ENCODE data around the gene RPS3. TPM values are rescaled to one million over a fixed set of nuclear protein-coding genes. Genes with fewer than 3 reads are reported as not detected.

Gene RPS3
- total and polyA plus RNA-seq, 9 of the 15 experiments (the other 6 are each of a cell fraction or from before 2014, with no cell fraction given), result 2,700 to 5,771 (median 3,679) TPM

GRCh38 chr11:75399344-75400145, at the start of gene RPS3 (continued):
- TF ChIP-seq, protein P1, sequence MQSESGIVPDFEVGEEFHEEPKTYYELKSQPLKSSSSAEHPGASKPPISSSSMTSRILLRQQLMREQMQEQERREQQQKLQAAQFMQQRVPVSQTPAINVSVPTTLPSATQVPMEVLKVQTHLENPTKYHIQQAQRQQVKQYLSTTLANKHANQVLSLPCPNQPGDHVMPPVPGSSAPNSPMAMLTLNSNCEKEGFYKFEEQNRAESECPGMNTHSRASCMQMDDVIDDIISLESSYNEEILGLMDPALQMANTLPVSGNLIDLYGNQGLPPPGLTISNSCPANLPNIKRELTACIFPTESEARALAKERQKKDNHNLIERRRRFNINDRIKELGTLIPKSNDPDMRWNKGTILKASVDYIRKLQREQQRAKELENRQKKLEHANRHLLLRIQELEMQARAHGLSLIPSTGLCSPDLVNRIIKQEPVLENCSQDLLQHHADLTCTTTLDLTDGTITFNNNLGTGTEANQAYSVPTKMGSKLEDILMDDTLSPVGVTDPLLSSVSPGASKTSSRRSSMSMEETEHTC (IDR thresholded peaks at IDR 0.05), result no peak
- TF ChIP-seq ZNF77 (CRISPR knock-in tag; IDR thresholded peaks at IDR 0.05) (no peak), CHCHD3 (CRISPR knock-in tag; IDR thresholded peaks at IDR 0.05) (no peak), KLF13 (tag; IDR thresholded peaks at IDR 0.05; ENCODE audit: borderline replicate concordance, low read depth) (0 out of 2 replicates have a peak, but pooled peaks have one; percentile 57), RBM22 (IDR thresholded peaks at IDR 0.05; ENCODE audit: low read depth, low read length, poor library complexity, severe bottlenecking) (peak; percentile 96), RERE (CRISPR knock-in tag; IDR thresholded peaks at IDR 0.05; ENCODE audit: borderline replicate concordance) (no peak), DACH1 (IDR thresholded peaks at IDR 0.05; ENCODE audit: partially characterized antibody) (no peak), MTA1 (IDR thresholded peaks at IDR 0.05; ENCODE audit: borderline replicate concordance) (peak; percentile 98), CREM (IDR thresholded peaks at IDR 0.05; ENCODE audit: low read depth) (peak; percentile 99), IRF9 (tag; IDR thresholded peaks at IDR 0.05) (no peak), DMBX1 (CRISPR knock-in tag; IDR thresholded peaks at IDR 0.05; ENCODE audit: borderline replicate concordance) (peak; percentile 75), RFX5 (IDR thresholded peaks at IDR 0.05; ENCODE audit: low read depth, low read length) (0 out of 2 replicates have a peak, but pooled peaks have one; percentile 36), ZNF224 (CRISPR knock-in tag; IDR thresholded peaks at IDR 0.05) (no peak), MIER1 (IDR thresholded peaks at IDR 0.05; ENCODE audit: low read depth) (no peak), NFXL1 (CRISPR knock-in tag; IDR thresholded peaks at IDR 0.05) (no peak), POLR3G (IDR thresholded peaks at IDR 0.05; ENCODE audit: extremely low read depth, insufficient read length, insufficient replicate concordance) (no peak), ZNF354B (CRISPR knock-in tag; IDR thresholded peaks at IDR 0.05) (no peak), MCM7 (IDR thresholded peaks at IDR 0.05) (no peak), ZNF561 (CRISPR knock-in tag; conservative IDR thresholded peaks at IDR 0.05) (no peak)
- TF ChIP-seq, protein P2, sequence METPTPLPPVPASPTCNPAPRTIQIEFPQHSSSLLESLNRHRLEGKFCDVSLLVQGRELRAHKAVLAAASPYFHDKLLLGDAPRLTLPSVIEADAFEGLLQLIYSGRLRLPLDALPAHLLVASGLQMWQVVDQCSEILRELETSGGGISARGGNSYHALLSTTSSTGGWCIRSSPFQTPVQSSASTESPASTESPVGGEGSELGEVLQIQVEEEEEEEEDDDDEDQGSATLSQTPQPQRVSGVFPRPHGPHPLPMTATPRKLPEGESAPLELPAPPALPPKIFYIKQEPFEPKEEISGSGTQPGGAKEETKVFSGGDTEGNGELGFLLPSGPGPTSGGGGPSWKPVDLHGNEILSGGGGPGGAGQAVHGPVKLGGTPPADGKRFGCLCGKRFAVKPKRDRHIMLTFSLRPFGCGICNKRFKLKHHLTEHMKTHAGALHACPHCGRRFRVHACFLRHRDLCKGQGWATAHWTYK (CRISPR knock-in tag; IDR thresholded peaks at IDR 0.05), result no peak

All from K562 (cell line).